ENCODE measurements around the gene SLC25A44. TPM values are rescaled to one million over a fixed set of nuclear protein-coding genes. Genes with fewer than 3 reads are reported as not detected.

Gene SLC25A44
- total RNA-seq, 2 donors from 2014 or later, result 14.4 to 21.6 TPM

GRCh38 chr1:156154317-156154749 lies 39.6 kb upstream of the SLC25A44 start:
- Mint-ChIP-seq H3K27ac (peak overlapping the region; percentile 97), H3K27me3 (no peaks in the 10 kb centered on the region), H3K4me1 (peaks cover 40% of the 10 kb centered on the region), H3K4me3 (peak overlapping the region; percentile 73), H3K36me3 (ENCODE audit: low read depth) (peaks cover 5% of the 10 kb centered on the region)
- ATAC-seq (peak; percentile 32), DNase-seq (no peak)
- H3K9me3 ChIP-seq (ENCODE audit: control insufficient read depth, low read length, poor library complexity, severe bottlenecking), result no peaks in the 10 kb centered on the region

- no peak for DNase-seq
- H3K27ac Mint-ChIP-seq, result peak overlapping the region; percentile 97
- peak overlapping the region; percentile 84 for H3K4me3 Mint-ChIP-seq
- peaks cover 39% of the 10 kb centered on the region for H3K4me1 Mint-ChIP-seq
- no peak for ATAC-seq
- no peaks in the 10 kb centered on the region for H3K27me3 Mint-ChIP-seq
- no peaks in the 10 kb centered on the region for H3K9me3 ChIP-seq (ENCODE audit: control insufficient read depth, low read length, poor library complexity, severe bottlenecking)
- H3K36me3 Mint-ChIP-seq (ENCODE audit: low read depth), result peaks cover 5% of the 10 kb centered on the region
Observed at GRCh38 chr1:156155756-156156510, 38.0 kb upstream of the SLC25A44 start.

- peaks cover 37% of the 10 kb centered on the region for H3K4me1 Mint-ChIP-seq
- H3K27me3 Mint-ChIP-seq, result no peaks in the 10 kb centered on the region
- H3K27ac Mint-ChIP-seq, result peak overlapping the region; percentile 97
- peaks cover 5% of the 10 kb centered on the region for H3K36me3 Mint-ChIP-seq (ENCODE audit: low read depth)
- no peak for DNase-seq
- ATAC-seq, result no peak
- H3K9me3 ChIP-seq (ENCODE audit: control insufficient read depth, low read length, poor library complexity, severe bottlenecking), result no peaks in the 10 kb centered on the region
- peak overlapping the region; percentile 79 for H3K4me3 Mint-ChIP-seq
Observed at GRCh38 chr1:156157506-156157905, 36.4 kb upstream of the SLC25A44 start.

GRCh38 chr1:156157966-156158365 lies 35.9 kb upstream of the SLC25A44 start:
- Mint-ChIP-seq H3K36me3 (ENCODE audit: low read depth) (peaks cover 5% of the 10 kb centered on the region), H3K27me3 (no peaks in the 10 kb centered on the region), H3K4me3 (peak overlapping the region; percentile 79), H3K27ac (peak overlapping the region; percentile 97), H3K4me1 (peaks cover 33% of the 10 kb centered on the region)
- DNase-seq (no peak), ATAC-seq (no peak)
- no peaks in the 10 kb centered on the region for H3K9me3 ChIP-seq (ENCODE audit: control insufficient read depth, low read length, poor library complexity, severe bottlenecking)

- H3K27ac Mint-ChIP-seq, result no peak overlapping the region
- peak overlapping the region; percentile 95 for H3K4me3 Mint-ChIP-seq
- no peaks in the 10 kb centered on the region for H3K36me3 Mint-ChIP-seq (ENCODE audit: low read depth)
- H3K4me1 Mint-ChIP-seq, result peaks cover 27% of the 10 kb centered on the region
- DNase-seq (no peak), ATAC-seq (no peak)
- no peaks in the 10 kb centered on the region for H3K9me3 ChIP-seq (ENCODE audit: control insufficient read depth, low read length, poor library complexity, severe bottlenecking)
- H3K27me3 Mint-ChIP-seq, result no peaks in the 10 kb centered on the region
Observed at GRCh38 chr1:156160000-156160742, 33.7 kb upstream of the SLC25A44 start.

GRCh38 chr1:156160743-156161171 lies 33.1 kb upstream of the SLC25A44 start:
- H3K4me1 Mint-ChIP-seq, result peaks cover 29% of the 10 kb centered on the region
- peak overlapping the region; percentile 95 for H3K4me3 Mint-ChIP-seq
- H3K27ac Mint-ChIP-seq, result peak overlapping the region; percentile 87
- no peaks in the 10 kb centered on the region for H3K27me3 Mint-ChIP-seq
- DNase-seq, result peak in 2 of 3 donors; percentile 57 to 66
- ATAC-seq, result peak; percentile 64
- no peaks in the 10 kb centered on the region for H3K9me3 ChIP-seq (ENCODE audit: control insufficient read depth, low read length, poor library complexity, severe bottlenecking)
- H3K36me3 Mint-ChIP-seq (ENCODE audit: low read depth), result no peaks in the 10 kb centered on the region

- no peak overlapping the region for H3K4me3 Mint-ChIP-seq
- ATAC-seq (no peak), DNase-seq (no peak)
- H3K4me1 Mint-ChIP-seq, result peaks cover 19% of the 10 kb centered on the region
- H3K36me3 Mint-ChIP-seq (ENCODE audit: low read depth), result no peaks in the 10 kb centered on the region
- no peaks in the 10 kb centered on the region for H3K27me3 Mint-ChIP-seq
- no peaks in the 10 kb centered on the region for H3K9me3 ChIP-seq (ENCODE audit: control insufficient read depth, low read length, poor library complexity, severe bottlenecking)
- peak overlapping the region; percentile 87 for H3K27ac Mint-ChIP-seq
Observed at GRCh38 chr1:156162430-156163037, 31.4 kb upstream of the SLC25A44 start.

GRCh38 chr1:156163712-156164111 lies 30.2 kb upstream of the SLC25A44 start:
- Mint-ChIP-seq H3K36me3 (ENCODE audit: low read depth) (no peaks in the 10 kb centered on the region), H3K4me1 (peaks cover 15% of the 10 kb centered on the region), H3K4me3 (no peak overlapping the region), H3K27ac (no peak overlapping the region), H3K27me3 (no peaks in the 10 kb centered on the region)
- no peak for DNase-seq
- no peaks in the 10 kb centered on the region for H3K9me3 ChIP-seq (ENCODE audit: control insufficient read depth, low read length, poor library complexity, severe bottlenecking)
- no peak for ATAC-seq

GRCh38 chr1:156164125-156164831 lies 29.6 kb upstream of the SLC25A44 start:
- H3K4me3 Mint-ChIP-seq, result no peak overlapping the region
- H3K27me3 Mint-ChIP-seq, result no peaks in the 10 kb centered on the region
- H3K36me3 Mint-ChIP-seq (ENCODE audit: low read depth), result no peaks in the 10 kb centered on the region
- ATAC-seq (no peak), DNase-seq (no peak)
- peaks cover 15% of the 10 kb centered on the region for H3K4me1 Mint-ChIP-seq
- H3K27ac Mint-ChIP-seq, result no peak overlapping the region
- H3K9me3 ChIP-seq (ENCODE audit: control insufficient read depth, low read length, poor library complexity, severe bottlenecking), result no peaks in the 10 kb centered on the region

GRCh38 chr1:156165083-156165482 lies 28.8 kb upstream of the SLC25A44 start:
- ATAC-seq (peak; percentile 23), DNase-seq (no peak)

GRCh38 chr1:156167536-156167935 lies 26.4 kb upstream of the SLC25A44 start:
- Mint-ChIP-seq H3K36me3 (ENCODE audit: low read depth) (no peaks in the 10 kb centered on the region), H3K27me3 (no peaks in the 10 kb centered on the region), H3K4me3 (no peak overlapping the region), H3K4me1 (peaks cover 5% of the 10 kb centered on the region), H3K27ac (no peak overlapping the region)
- ATAC-seq (no peak), DNase-seq (no peak)
- no peaks in the 10 kb centered on the region for H3K9me3 ChIP-seq (ENCODE audit: control insufficient read depth, low read length, poor library complexity, severe bottlenecking)

More at GRCh38 chr1:156165083-156165482, 28.8 kb upstream of the SLC25A44 start:
- Mint-ChIP-seq H3K4me1 (peaks cover 15% of the 10 kb centered on the region), H3K27ac (peak overlapping the region; percentile 67), H3K4me3 (no peak overlapping the region), H3K36me3 (ENCODE audit: low read depth) (no peaks in the 10 kb centered on the region), H3K27me3 (no peaks in the 10 kb centered on the region)
- no peaks in the 10 kb centered on the region for H3K9me3 ChIP-seq (ENCODE audit: control insufficient read depth, low read length, poor library complexity, severe bottlenecking)

- no peak for DNase-seq
- H3K27me3 Mint-ChIP-seq, result peaks cover 23% of the 10 kb centered on the region
- H3K27ac Mint-ChIP-seq, result peak overlapping the region; percentile 56
- H3K9me3 ChIP-seq (ENCODE audit: control insufficient read depth, low read length, poor library complexity, severe bottlenecking), result no peaks in the 10 kb centered on the region
- H3K4me3 Mint-ChIP-seq, result no peak overlapping the region
- H3K4me1 Mint-ChIP-seq, result peaks cover 6% of the 10 kb centered on the region
- no peak for ATAC-seq
- H3K36me3 Mint-ChIP-seq (ENCODE audit: low read depth), result peaks cover 2% of the 10 kb centered on the region
Observed at GRCh38 chr1:156172696-156173470, 21.0 kb upstream of the SLC25A44 start.
